Measurements from ENCODE around the gene CRB3. TPM values are rescaled to one million over a fixed set of nuclear protein-coding genes. Genes with fewer than 3 reads are reported as not detected.
A peak's percentile ranks its signal among the peaks of the same experiment; 100 is the strongest.

CRB3 gene
- total RNA-seq, 1 donor, result not detected

- Histone ChIP-seq H3K4me1 (ENCODE audit: insufficient read depth, low read length) (peaks cover 8% of the 10 kb centered on the region), H3K27ac (ENCODE audit: low read depth, low read length) (no peak overlapping the region), H4K20me1 (ENCODE audit: insufficient read depth, low read length) (no peaks in the 10 kb centered on the region), H3K79me2 (ENCODE audit: insufficient read depth, low read length) (no peaks in the 10 kb centered on the region), H2AFZ (ENCODE audit: low read length) (peak overlapping the region; percentile 75), H3K36me3 (ENCODE audit: insufficient read depth, low read length) (no peaks in the 10 kb centered on the region), H3K27me3 (ENCODE audit: insufficient read depth, low read length) (peaks cover 10% of the 10 kb centered on the region), H3K4me2 (ENCODE audit: insufficient read depth, low read length) (peak overlapping the region; percentile 83), H3K4me3 (ENCODE audit: insufficient read depth, low read length) (peak overlapping the region; percentile 76), H3K9me3 (ENCODE audit: low read depth, low read length) (no peaks in the 10 kb centered on the region)
- peak; percentile 27 for TF ChIP-seq CTCF (IDR thresholded peaks at IDR 0.05; ENCODE audit: extremely low read depth, low read depth, low read length)
- peak; percentile 99 for DNase-seq (ENCODE audit: insufficient read length, low spot score, missing footprints)
These were observed 3.8 kb upstream of the CRB3 start for GRCh38 chr19:6460099-6460884.

- Histone ChIP-seq H3K79me2 (ENCODE audit: insufficient read depth, low read length) (no peaks in the 10 kb centered on the region), H3K9me3 (ENCODE audit: low read depth, low read length) (no peaks in the 10 kb centered on the region), H2AFZ (ENCODE audit: low read length) (no peak overlapping the region), H3K4me3 (ENCODE audit: insufficient read depth, low read length) (no peak overlapping the region), H4K20me1 (ENCODE audit: insufficient read depth, low read length) (no peaks in the 10 kb centered on the region), H3K4me1 (ENCODE audit: insufficient read depth, low read length) (peaks cover 5% of the 10 kb centered on the region), H3K4me2 (ENCODE audit: insufficient read depth, low read length) (no peak overlapping the region), H3K36me3 (ENCODE audit: insufficient read depth, low read length) (no peaks in the 10 kb centered on the region), H3K27me3 (ENCODE audit: insufficient read depth, low read length) (peaks cover 16% of the 10 kb centered on the region), H3K27ac (ENCODE audit: low read depth, low read length) (no peak overlapping the region)
- no peak for TF ChIP-seq CTCF (IDR thresholded peaks at IDR 0.05; ENCODE audit: extremely low read depth, low read depth, low read length)
- DNase-seq (ENCODE audit: insufficient read length, low spot score, missing footprints), result peak; percentile 86
These were observed 935 bp downstream of the CRB3 start for GRCh38 chr19:6465006-6465405.

- Histone ChIP-seq H3K9me3 (ENCODE audit: low read depth, low read length) (no peaks in the 10 kb centered on the region), H4K20me1 (ENCODE audit: insufficient read depth, low read length) (no peaks in the 10 kb centered on the region), H3K36me3 (ENCODE audit: insufficient read depth, low read length) (no peaks in the 10 kb centered on the region), H3K27me3 (ENCODE audit: insufficient read depth, low read length) (peaks cover 16% of the 10 kb centered on the region), H2AFZ (ENCODE audit: low read length) (no peak overlapping the region), H3K79me2 (ENCODE audit: insufficient read depth, low read length) (no peaks in the 10 kb centered on the region), H3K4me1 (ENCODE audit: insufficient read depth, low read length) (peaks cover 1% of the 10 kb centered on the region), H3K4me3 (ENCODE audit: insufficient read depth, low read length) (no peak overlapping the region), H3K27ac (ENCODE audit: low read depth, low read length) (no peak overlapping the region), H3K4me2 (ENCODE audit: insufficient read depth, low read length) (no peak overlapping the region)
- no peak for TF ChIP-seq CTCF (IDR thresholded peaks at IDR 0.05; ENCODE audit: extremely low read depth, low read depth, low read length)
- peak; percentile 57 for DNase-seq (ENCODE audit: insufficient read length, low spot score, missing footprints)
These were observed 1.6 kb downstream of the CRB3 start for GRCh38 chr19:6465663-6466062.

DNA sequence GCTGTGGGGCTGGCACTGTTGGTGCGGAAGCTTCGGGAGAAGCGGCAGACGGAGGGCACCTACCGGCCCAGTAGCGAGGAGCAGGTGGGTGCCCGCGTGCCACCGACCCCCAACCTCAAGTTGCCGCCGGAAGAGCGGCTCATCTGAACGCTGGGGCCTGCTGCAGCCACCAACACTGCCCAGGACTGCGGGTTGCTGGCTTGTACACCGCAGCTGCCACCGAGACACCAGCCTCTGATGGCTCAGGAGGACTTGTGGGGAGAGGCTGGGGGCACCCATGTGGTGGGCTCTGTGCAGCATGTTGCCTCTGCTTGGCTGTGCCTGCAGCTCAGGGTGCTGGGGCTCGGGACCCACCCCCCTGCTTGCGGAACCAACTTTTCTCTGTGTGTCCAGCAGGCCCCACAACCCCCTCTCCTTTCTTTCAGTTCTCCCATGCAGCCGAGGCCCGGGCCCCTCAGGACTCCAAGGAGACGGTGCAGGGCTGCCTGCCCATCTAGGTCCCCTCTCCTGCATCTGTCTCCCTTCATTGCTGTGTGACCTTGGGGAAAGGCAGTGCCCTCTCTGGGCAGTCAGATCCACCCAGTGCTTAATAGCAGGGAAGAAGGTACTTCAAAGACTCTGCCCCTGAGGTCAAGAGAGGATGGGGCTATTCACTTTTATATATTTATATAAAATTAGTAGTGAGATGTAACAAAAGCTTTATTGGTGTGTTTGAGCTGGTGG lies 2.6 kb downstream of the CRB3 start:
- Histone ChIP-seq H3K9me3 (ENCODE audit: low read depth, low read length) (no peaks in the 10 kb centered on the region), H3K27ac (ENCODE audit: low read depth, low read length) (no peak overlapping the region), H2AFZ (ENCODE audit: low read length) (no peak overlapping the region), H3K27me3 (ENCODE audit: insufficient read depth, low read length) (peaks cover 16% of the 10 kb centered on the region), H4K20me1 (ENCODE audit: insufficient read depth, low read length) (no peaks in the 10 kb centered on the region), H3K4me1 (ENCODE audit: insufficient read depth, low read length) (no peaks in the 10 kb centered on the region), H3K79me2 (ENCODE audit: insufficient read depth, low read length) (no peaks in the 10 kb centered on the region), H3K4me3 (ENCODE audit: insufficient read depth, low read length) (no peak overlapping the region), H3K36me3 (ENCODE audit: insufficient read depth, low read length) (no peaks in the 10 kb centered on the region), H3K4me2 (ENCODE audit: insufficient read depth, low read length) (no peak overlapping the region)
- DNase-seq (ENCODE audit: insufficient read length, low spot score, missing footprints), result peak; percentile 77
- TF ChIP-seq CTCF (IDR thresholded peaks at IDR 0.05; ENCODE audit: extremely low read depth, low read depth, low read length), result no peak
